GM19468 (cell line): Measurements from ENCODE around the gene AMER2.

Experiments
- ATAC-seq: cut with Tn5 transposase; IDR thresholded peaks from one replicate; pipeline ENCODE4 v1.9.1; 2021; ENCODE audit warnings: mild to moderate bottlenecking, moderate library complexity, moderate number of reproducible peaks; ENCODE audit not compliant: unreplicated experiment; ENCODE audit errors: extremely low read depth

Gene AMER2

GRCh38 chr13:25112695-25113255 lies 59.3 kb downstream of the AMER2 start:
- no peak for ATAC-seq
